HG03520 (cell line): ENCODE data around the gene CFAP251.

Source experiments
- ATAC-seq: cut with Tn5 transposase; IDR thresholded peaks from one replicate; pipeline ENCODE4 v1.9.1; 2021; ENCODE audit warnings: mild to moderate bottlenecking, moderate library complexity; ENCODE audit not compliant: unreplicated experiment

CFAP251 gene

GRCh38 chr12:122001466-122002209 lies 83.2 kb downstream of the CFAP251 start:
- no peak for ATAC-seq

GRCh38 chr12:122003651-122004611 lies 85.5 kb downstream of the CFAP251 start:
- no peak for ATAC-seq

GRCh38 chr12:122004633-122005071 lies 86.3 kb downstream of the CFAP251 start:
- no peak for ATAC-seq

- no peak for ATAC-seq
Observed at GRCh38 chr12:122005252-122005776, 86.9 kb downstream of the CFAP251 start.

- no peak for ATAC-seq
Observed at GRCh38 chr12:122006186-122006926, 88.0 kb downstream of the CFAP251 start.

GRCh38 chr12:122009741-122010140 lies 91.3 kb downstream of the CFAP251 start:
- no peak for ATAC-seq

- ATAC-seq = no peak
Observed at GRCh38 chr12:122012184-122012583, 93.8 kb downstream of the CFAP251 start.

- no peak for ATAC-seq
Observed at GRCh38 chr12:122013136-122013535, 94.7 kb downstream of the CFAP251 start.

- no peak for ATAC-seq
Observed at GRCh38 chr12:122013791-122014590, 95.6 kb downstream of the CFAP251 start.

GRCh38 chr12:122014781-122015180 lies 96.4 kb downstream of the CFAP251 start:
- no peak for ATAC-seq

- ATAC-seq = no peak
Observed at GRCh38 chr12:122018457-122018856, 100.1 kb downstream of the CFAP251 start.

- no peak for ATAC-seq
Observed at GRCh38 chr12:122018937-122019336, 100.5 kb downstream of the CFAP251 start.

- no peak for ATAC-seq
Observed at GRCh38 chr12:122020795-122021192, 102.4 kb downstream of the CFAP251 start.

- no peak for ATAC-seq
Observed at GRCh38 chr12:122021193-122021821, 102.9 kb downstream of the CFAP251 start.

- no peak for ATAC-seq
Observed at GRCh38 chr12:122021822-122022392, 103.5 kb downstream of the CFAP251 start, which contains the start of gene BCL7A. Gene BCL7A (plus strand): TSS chr12:122021884. CDS start chr12:122022092, 208 bp downstream.

- ATAC-seq = no peak
Observed at GRCh38 chr12:122022393-122023338, 104.3 kb downstream of the CFAP251 start.

GRCh38 chr12:122023339-122024131 lies 105.1 kb downstream of the CFAP251 start:
- no peak for ATAC-seq
